ENCODE measurements around the gene SPOCK2. TPM values are rescaled to one million over a fixed set of nuclear protein-coding genes. Genes with fewer than 3 reads are reported as not detected.

The SPOCK2 gene
- total RNA-seq, 1 donor: 0.36 TPM

DNA sequence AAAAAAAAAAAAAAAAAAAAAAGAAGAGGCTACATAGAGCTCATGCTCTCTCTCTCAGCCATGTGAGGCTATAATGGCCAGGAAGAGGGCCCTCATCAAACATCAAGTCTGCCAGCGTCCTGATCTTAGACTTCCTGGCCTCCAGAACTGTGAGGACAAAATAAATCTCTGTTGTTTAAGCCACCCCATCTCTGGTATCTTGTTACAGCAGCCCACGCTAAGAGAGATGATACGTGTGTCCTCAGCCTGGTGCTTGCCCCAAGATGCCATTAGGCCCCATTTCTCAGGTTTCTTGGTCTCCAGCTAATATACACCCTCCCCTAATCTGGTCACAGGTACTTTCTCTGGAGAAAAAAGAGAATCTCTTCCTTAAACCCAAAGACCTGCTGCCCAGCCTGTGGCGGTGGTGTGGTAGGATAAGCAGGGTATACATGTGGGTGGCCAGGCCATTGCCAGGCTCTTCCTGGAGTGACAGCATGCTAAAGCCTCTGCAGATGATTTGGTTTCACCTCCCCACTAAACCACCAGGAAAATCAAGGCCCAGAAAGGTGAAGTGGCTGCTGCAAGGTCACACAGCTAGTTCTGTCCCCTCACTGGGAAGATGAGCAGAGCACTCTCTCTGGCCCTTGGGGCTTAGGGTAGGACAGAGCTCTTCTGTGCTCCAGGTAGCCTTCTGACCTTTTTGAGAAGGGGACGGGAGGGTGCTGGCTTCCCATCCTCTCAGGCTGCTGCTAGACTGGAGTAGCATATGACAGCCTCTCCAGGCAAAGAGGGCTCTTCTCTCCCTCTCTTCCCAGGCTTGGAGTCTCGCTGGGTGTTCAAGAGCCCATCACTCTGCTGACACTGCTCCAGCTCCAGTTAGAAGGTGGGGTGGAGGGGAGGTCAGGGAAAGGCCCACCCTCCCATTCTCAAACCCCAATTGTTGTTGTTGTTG is 5.2 kb downstream of the SPOCK2 start:
- no peak for DNase-seq (ENCODE audit: low read depth)
- TF ChIP-seq, protein P1, sequence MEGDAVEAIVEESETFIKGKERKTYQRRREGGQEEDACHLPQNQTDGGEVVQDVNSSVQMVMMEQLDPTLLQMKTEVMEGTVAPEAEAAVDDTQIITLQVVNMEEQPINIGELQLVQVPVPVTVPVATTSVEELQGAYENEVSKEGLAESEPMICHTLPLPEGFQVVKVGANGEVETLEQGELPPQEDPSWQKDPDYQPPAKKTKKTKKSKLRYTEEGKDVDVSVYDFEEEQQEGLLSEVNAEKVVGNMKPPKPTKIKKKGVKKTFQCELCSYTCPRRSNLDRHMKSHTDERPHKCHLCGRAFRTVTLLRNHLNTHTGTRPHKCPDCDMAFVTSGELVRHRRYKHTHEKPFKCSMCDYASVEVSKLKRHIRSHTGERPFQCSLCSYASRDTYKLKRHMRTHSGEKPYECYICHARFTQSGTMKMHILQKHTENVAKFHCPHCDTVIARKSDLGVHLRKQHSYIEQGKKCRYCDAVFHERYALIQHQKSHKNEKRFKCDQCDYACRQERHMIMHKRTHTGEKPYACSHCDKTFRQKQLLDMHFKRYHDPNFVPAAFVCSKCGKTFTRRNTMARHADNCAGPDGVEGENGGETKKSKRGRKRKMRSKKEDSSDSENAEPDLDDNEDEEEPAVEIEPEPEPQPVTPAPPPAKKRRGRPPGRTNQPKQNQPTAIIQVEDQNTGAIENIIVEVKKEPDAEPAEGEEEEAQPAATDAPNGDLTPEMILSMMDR (IDR thresholded peaks at IDR 0.05; ENCODE audit: insufficient read depth, low read length): no peak
- H3K4me3 ChIP-seq (ENCODE audit: low read depth, low read length): no peak overlapping the region

DNA sequence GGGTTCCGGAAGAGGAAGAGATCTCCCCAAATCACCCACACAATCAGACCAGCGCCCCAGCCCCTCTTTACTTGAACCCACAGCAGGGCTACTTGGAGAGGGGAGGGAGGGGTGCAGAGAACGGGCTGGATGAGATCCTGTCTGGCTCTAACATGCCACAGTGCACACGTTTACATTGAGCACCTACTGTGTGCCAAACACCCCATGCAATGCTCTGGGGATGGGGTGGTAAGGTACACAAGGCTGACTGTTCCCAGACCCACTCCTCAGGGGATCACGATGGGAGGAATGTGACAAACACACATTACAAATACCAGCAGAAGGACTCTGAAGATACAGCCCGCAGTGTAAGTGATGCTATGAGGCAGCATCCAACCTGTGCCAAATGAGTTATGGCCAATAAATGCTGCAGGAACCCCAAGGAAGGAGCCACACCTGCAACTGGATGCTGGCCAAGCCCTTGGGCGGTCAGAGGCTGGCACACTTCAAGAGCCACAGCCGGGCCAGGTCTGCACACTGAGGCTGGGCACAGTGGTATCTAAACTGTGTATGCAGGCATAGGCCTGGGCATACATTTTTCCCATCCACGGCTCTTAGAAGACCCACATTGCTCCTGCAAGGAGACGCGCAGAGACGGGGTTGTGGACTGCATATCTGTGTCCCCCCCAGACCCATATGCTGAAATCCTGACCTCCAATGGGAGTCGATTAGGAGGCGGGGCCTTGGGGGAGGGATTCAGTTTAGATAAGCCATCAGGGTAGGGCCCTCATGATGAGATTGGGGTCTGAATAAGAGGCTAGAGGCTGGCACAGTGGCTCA is 6.4 kb downstream of the SPOCK2 start:
- TF ChIP-seq, protein P1 (IDR thresholded peaks at IDR 0.05; ENCODE audit: insufficient read depth, low read length): no peak
- no peak overlapping the region for H3K4me3 ChIP-seq (ENCODE audit: low read depth, low read length)
- no peak for DNase-seq (ENCODE audit: low read depth)

DNA sequence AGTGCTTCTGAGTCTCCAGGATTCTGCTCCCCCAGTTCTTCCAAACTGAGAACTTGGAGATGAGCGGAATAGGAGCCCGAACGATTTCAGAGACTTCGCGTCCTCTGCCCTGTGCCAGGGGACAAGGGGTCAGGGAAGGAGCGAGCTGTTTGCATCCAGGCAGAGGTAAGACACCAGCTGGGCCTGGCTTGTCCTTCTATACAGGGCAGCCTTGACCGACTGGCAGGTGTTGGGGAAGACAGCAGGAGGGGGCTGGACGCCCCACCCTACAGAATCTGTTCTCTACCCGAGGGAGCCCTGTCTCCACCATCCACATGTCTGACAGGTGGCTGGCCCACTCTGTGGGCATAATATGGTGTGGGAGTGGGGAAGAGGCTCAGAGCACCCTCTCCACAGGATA is 7.1 kb downstream of the SPOCK2 start:
- TF ChIP-seq, protein P1 (IDR thresholded peaks at IDR 0.05; ENCODE audit: insufficient read depth, low read length): no peak
- DNase-seq (ENCODE audit: low read depth): no peak
- no peak overlapping the region for H3K4me3 ChIP-seq (ENCODE audit: low read depth, low read length)

DNA sequence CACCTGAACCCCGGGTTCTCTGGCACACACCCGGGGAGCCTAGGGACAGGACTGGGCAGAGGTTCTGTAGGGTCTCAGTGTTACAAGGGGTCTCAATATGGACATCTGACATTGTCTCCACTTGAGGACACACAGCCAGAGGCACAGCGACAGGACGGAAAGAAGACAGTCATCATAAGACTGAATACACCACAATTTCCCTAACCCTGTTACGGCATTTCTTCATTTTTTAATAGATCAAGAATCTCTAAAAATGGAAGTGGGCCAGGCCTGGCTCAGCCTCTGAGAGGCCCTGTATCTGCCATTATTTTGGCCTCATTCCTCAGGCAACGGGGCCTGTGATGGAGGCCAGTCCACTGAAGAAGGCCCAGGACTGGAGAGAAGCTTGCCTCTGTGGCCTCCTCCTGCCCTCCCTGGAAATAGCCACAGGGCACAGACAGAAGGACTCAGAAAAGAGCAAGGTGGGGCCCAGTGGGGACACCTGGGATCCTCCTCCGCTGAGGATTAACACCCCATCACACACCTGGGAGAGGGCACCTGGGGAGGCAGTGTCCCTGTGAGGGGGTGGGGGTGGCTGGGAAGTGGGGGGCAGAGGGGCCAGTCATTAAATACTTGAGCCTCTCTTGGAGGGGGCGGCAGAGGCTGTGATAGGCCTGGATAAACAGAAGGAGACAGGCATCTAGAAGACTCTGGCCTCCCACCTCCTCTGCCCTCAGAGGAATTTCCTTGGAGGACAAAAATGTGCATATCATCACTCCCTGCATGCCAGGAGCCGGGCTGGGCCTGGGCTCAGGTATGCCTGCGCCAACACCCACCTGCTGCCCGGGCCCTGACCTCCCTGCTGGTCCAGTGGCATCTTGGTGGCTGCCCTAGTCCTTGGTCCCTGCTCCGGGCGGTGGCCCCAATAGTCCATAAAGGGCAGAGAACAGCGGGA is 8.0 kb downstream of the SPOCK2 start:
- DNase-seq (ENCODE audit: low read depth): peak; percentile 12
- no peak overlapping the region for H3K4me3 ChIP-seq (ENCODE audit: low read depth, low read length)

DNA sequence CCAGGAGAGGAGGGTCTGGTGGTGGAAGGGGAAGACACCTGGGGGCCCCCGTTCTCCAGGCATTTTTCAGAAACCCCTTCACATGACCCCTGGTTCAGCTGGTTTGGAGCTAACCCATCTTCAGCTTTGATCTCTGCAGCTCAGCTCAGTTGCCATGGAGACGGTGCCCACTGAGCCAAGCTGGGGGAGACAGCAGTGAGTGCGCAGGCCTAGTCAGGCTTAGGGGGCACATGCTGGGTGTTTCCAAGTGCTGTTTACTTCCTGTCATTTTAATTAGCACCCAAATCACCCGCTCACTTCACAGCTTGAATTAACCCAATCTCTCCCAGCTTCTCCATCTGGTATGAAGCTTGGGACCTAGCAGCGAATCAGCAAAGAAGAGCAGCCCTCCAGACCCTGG is 9.0 kb downstream of the SPOCK2 start:
- TF ChIP-seq, protein P1 (IDR thresholded peaks at IDR 0.05; ENCODE audit: insufficient read depth, low read length): no peak
- H3K4me3 ChIP-seq (ENCODE audit: low read depth, low read length): no peak overlapping the region
- DNase-seq (ENCODE audit: low read depth): no peak

More for the DNA sequence above, 8.0 kb downstream of the SPOCK2 start:
- TF ChIP-seq, protein P1 (IDR thresholded peaks at IDR 0.05; ENCODE audit: insufficient read depth, low read length): no peak
